HG02973 (cell line): Measurements from ENCODE around the gene FRMD5.

Experiments
- ATAC-seq: cut with Tn5 transposase; IDR thresholded peaks from one replicate; pipeline ENCODE4 v1.9.1; 2021; ENCODE audit warnings: moderate library complexity; ENCODE audit not compliant: unreplicated experiment

FRMD5 gene

GRCh38 chr15:44163370-44163769 is 31.7 kb downstream of the FRMD5 start:
- no peak for ATAC-seq

GRCh38 chr15:44160796-44161195 is 34.3 kb downstream of the FRMD5 start:
- no peak for ATAC-seq

GRCh38 chr15:44159492-44159891 is 35.6 kb downstream of the FRMD5 start:
- ATAC-seq, result no peak

GRCh38 chr15:44158111-44158510 is 37.0 kb downstream of the FRMD5 start:
- ATAC-seq, result no peak

GRCh38 chr15:44157679-44158078 is 37.4 kb downstream of the FRMD5 start:
- ATAC-seq, result no peak

- no peak for ATAC-seq
Observed at GRCh38 chr15:44153352-44153751, 41.7 kb downstream of the FRMD5 start.

- no peak for ATAC-seq
Observed at GRCh38 chr15:44149224-44149623, 45.8 kb downstream of the FRMD5 start.

- ATAC-seq, result no peak
Observed at GRCh38 chr15:44148580-44148979, 46.5 kb downstream of the FRMD5 start.

GRCh38 chr15:44147636-44148035 is 47.4 kb downstream of the FRMD5 start:
- no peak for ATAC-seq

GRCh38 chr15:44145495-44145894 is 49.6 kb downstream of the FRMD5 start:
- no peak for ATAC-seq

- ATAC-seq, result no peak
Observed at GRCh38 chr15:44144992-44145391, 50.1 kb downstream of the FRMD5 start.

GRCh38 chr15:44144184-44144583 is 50.9 kb downstream of the FRMD5 start:
- no peak for ATAC-seq

- no peak for ATAC-seq
Observed at GRCh38 chr15:44137750-44138149, 57.3 kb downstream of the FRMD5 start.

- ATAC-seq, result no peak
Observed at GRCh38 chr15:44136991-44137477, 58.0 kb downstream of the FRMD5 start.

GRCh38 chr15:44132057-44132456 is 63.0 kb downstream of the FRMD5 start:
- no peak for ATAC-seq

GRCh38 chr15:44130778-44131177 is 64.3 kb downstream of the FRMD5 start:
- ATAC-seq, result no peak

GRCh38 chr15:44129911-44130310 is 65.2 kb downstream of the FRMD5 start:
- ATAC-seq, result no peak

GRCh38 chr15:44128443-44128842 is 66.6 kb downstream of the FRMD5 start:
- no peak for ATAC-seq

GRCh38 chr15:44125879-44126278 is 69.2 kb downstream of the FRMD5 start:
- no peak for ATAC-seq

- no peak for ATAC-seq
Observed at GRCh38 chr15:44102675-44103254, 92.3 kb downstream of the FRMD5 start.

- ATAC-seq, result no peak
Observed at GRCh38 chr15:44101944-44102343, 93.1 kb downstream of the FRMD5 start.

GRCh38 chr15:44101286-44101685 is 93.8 kb downstream of the FRMD5 start:
- no peak for ATAC-seq

GRCh38 chr15:44099671-44100070 is 95.4 kb downstream of the FRMD5 start:
- no peak for ATAC-seq
